ENCODE data around the gene POU2AF2.
"Not testable (repeated sequence)": the region's sequence is repeated elsewhere in the genome, so short reads cannot be mapped to it uniquely, and the experiment has no call there.

Gene POU2AF2

DNA sequence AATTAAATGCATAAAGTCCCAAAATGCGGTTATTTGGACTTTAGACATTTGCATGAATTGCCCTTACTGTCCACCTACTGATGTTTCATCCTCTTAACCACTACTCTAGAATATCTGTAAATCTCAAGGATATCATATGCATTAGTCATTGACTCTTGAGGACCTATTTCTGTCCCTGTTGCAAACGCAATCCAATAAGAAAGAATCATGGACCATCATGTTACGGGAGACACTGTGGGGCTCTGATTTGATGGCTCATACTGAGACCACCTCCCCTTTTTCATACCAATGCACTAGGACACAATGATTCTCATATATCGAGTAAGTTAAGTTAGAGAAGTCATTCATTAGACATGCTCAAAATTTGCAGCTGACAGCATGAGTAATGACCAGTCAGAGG lies 14.4 kb downstream of the POU2AF2 start:
- no peak for DNase-seq

DNA sequence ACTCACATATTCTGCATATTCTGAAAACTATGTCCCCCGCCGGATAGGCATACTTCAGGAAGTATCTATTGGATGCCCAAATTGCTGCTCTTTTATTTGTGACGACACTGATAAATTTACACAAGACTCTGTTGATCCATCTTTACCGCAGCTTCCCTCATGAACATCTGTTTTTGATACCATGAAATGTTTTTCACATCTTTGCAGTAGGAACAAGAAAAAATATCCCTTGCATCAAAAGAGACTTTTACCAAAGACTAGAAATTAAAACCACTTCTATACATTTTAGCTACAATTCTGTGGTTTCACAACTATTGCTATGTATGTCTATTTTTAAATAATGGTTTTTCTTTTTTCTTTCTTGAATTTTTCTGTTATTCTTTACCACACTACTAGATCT lies 15.3 kb downstream of the POU2AF2 start:
- no peak for DNase-seq

DNA sequence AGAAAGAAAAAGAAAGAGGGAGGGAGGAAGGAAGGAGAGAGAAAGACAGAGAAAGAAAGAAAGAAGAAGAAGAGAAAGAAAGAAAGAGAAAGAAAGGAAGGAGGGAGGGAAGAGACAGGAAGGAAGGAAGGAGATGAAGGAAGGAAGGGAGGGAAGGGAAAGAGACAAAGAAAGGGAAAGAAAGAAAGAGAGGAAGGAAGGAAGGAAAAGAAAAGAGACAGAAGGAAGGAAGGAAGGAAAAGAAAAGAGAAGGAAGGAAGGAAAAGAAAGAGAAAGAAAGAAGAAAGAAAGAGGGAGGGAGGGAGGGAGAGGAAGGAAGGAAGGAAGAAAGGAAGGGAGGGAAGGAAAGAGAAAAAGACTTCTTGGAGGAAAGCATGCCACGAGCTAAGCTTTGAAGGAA lies 19.1 kb downstream of the POU2AF2 start:
- no peak for DNase-seq

DNA sequence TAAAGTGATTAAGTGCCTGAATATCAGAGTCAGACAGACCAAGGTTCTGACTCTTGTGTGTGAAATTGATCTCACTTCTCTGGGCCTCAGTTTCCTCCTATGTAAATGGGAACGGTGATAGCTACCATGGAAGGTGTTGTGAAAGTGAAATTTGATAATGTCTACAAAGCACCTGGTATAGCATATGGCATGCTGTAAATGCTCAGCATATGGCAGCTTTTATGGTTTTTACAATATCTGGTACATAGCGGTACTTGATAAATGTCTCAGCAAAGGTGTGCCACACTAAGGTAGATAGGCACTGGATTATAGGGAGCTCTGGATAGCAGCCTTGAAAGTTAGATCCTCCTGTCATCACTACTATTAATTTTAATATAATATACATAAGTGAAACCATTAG lies 19.9 kb downstream of the POU2AF2 start:
- no peak for DNase-seq

DNA sequence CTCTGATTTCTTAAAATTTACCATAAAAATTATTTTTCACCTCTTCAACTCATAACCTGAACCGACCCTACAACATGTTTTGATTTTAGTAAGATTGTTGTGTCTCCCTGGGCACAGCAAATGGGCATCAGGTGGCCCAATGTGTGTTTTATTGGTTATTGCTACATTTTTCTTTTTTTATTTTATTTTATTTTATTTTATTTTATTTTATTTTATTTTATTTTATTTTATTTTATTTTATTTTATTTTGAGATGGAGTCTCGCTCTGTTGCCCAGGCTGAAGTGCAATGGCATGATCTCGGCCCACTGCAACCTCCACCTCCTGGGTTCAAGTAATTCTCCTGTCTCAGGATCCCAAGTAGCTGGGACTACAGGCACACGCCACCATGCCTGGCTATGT lies 22.8 kb downstream of the POU2AF2 start:
- not testable (repeated sequence) for DNase-seq

DNA sequence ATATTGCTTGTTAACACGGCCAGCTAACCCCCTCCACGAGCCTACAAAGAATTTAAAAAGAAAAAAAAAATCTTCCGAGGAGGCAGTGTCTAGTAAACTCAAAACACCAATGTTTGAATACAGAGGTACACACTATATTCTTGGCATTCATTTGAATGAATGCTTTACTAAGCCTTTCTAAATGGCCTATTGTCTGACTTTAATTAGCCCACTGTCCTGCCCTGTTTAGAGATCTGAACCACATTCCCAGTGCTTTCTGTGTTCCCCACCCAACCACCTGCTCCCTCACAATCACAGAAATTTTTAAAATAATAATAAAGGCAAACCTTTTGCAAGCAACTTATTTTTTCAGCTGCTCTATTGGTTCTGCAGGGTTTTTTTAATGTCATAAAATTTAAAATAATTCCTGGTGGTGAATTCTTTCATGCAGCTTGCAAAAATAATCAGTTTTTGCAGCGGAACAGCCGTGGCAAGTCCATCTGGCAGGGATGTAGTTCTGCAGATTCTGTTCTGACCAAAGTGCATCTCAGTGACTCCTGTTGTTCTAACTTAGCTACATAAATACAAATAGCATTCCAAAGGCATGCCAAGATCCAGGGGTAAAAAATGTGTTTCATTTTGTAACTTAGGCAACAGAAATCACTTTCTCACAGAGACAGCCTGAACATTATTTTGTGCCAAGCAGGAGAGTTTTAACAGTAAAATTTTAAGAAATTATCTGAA lies 23.8 kb downstream of the POU2AF2 start:
- DNase-seq, result no peak

DNA sequence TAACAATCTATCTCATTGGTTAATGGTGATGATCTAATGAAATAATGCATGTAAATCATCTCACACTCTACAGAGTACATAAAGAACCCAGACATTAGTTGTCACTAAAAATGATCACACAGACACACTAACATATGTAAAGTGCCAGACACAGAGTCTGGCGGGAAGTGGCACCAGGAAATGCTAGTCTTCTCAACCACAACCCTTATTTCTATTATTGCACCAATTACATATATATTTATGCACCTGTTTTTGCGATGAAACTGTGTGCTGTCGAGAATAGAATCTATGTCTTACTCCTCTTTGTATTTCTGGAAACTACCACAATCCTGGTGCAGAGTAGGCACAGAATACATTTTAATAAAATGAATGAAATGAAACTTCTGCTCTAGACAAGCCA lies 26.9 kb downstream of the POU2AF2 start:
- DNase-seq, result no peak

DNA sequence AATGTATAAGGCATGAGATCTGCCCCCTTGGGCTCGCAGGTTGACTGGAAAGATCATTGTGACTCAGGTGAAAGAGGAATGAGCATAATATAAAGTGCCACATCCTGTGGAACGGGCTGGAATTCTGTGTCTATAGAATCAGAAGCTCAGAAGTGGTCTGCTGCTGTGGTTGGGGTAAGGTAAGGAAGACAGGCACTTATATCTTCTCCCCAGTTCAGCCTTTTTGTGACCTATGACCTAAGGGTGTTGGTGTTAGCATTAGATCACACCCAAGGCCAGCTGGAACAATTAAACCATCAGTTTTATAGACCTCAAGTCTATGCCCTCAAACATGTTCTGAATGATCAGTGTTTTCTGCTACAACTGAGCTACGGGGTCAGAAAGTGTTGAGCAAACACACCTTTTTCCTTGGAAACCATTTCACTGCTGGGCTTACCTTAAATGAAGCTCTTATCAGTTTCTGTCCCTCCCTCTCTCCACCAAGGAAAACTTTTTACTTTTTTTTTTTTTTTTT lies 37.1 kb downstream of the POU2AF2 start:
- DNase-seq, result no peak

DNA sequence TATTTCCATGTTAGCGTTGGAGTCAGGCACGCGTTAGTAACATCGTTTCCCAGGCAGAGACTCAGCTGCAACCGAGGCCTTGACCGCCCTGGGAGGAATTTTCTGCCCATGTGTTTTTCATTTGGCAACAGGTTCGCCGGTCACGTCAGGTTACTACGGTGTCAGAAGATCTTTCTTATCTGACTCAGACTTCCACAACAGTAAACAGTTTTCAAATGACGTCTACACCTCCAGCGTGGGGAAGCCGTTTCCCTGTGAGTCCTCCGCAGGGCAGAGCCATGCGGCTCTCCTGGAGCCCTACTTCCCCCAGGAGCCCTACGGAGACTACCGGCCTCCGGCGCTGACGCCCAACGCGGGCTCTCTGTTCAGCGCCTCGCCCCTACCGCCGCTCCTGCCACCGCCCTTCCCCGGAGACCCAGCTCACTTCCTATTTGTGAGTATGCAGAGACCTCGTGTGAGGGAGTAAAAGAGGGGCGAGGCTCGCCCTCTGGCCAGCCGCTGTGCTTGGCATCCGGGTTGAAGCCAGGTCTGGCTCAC lies 38.5 kb downstream of the POU2AF2 start:
- DNase-seq, result no peak

DNA sequence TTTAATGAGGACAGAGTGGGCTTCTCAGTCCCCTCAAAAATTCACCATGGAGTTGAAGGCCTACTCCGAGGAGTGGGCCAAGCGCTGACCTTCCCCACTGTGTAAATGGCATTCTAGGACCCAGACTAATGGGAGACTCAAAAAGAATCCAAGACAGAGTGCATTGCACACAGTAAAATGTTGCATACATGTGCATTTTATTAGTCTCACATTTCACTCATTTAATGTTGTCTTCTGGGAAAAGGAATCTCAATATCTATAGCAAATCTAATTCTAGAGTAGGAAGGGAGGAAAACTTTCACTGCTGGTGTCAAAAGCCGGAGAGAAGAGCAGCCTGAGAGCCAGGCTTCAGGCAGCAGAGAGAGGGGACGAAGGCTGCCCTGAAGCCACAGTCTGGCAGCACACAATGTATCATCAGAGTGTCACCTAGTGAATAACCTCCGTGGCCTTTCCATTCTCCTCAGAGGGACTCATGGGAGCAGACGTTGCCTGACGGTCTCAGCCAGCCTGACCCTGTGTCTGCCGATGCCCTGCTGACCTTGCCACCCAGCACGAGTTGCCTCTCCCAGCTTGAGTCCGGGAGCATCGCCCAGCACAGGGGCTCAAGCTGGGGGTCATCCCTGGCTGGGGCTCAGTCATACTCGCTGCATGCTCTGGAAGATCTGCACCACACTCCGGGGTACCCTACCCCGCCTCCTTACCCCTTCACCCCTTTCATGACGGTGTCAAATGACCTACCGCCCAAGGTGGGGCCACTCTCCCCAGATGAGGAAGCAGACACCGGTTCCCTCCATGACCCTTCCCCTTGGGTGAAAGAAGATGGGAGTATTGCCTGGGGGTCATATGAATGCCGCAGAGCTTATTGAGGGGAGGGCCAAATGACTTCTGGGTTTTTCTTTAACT lies 39.9 kb downstream of the POU2AF2 start:
- no peak for DNase-seq

DNA sequence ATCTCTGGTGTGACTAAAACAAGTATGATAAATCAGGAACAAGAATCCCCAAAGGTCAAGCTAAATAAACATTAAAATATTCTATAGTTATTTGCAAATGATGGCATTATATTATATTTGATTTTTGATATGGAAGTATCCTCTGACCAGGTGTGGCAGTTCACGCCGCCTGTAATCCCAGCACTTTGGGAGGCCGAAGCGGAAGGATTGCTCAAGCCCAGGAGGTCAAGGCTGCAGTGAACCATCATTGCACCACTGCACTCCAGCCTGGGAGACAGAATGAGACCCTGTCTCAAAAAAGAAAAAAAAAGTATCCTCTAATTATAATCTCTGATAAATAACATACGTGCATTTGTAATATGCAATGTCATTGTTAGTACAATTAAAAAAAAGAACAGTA lies 46.2 kb downstream of the POU2AF2 start:
- DNase-seq, result no peak

DNA sequence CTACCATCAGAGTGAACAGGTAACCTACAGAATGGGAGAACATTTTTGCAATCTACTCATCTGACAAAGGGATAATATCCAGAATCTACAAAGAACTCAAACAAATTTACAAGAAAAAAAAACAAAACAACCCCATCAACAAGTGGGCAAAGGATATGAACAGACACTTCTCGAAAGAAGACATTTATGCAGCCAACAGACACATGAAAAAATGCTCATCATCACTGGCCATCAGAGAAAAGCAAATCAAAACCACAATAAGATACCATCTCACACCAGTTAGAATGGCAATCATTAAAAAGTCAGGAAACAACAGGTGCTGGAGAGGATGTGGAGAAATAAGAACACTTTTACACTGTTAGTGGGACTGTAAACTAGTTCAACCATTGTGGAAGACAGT lies 46.9 kb downstream of the POU2AF2 start:
- DNase-seq, result not testable (repeated sequence)

DNA sequence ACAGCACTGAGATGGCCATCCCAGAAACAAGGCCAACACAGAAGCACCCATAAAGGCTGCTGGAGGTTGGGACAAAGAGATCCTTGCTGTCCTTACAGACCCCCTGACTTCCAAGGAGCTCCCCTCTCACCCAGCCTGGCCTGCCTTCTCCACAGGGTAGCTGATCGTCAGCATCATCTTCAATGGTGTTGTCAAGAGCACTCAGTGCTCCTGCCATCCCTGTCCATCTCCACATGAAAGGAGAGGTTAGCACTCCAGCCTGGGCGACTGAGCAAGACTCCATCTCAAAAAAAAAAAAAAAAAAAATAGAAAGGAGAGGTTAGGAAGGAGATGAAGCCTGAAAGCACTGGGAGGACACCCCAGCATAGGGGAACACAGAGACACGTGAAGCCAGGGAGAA lies 50.7 kb downstream of the POU2AF2 start:
- DNase-seq, result no peak

DNA sequence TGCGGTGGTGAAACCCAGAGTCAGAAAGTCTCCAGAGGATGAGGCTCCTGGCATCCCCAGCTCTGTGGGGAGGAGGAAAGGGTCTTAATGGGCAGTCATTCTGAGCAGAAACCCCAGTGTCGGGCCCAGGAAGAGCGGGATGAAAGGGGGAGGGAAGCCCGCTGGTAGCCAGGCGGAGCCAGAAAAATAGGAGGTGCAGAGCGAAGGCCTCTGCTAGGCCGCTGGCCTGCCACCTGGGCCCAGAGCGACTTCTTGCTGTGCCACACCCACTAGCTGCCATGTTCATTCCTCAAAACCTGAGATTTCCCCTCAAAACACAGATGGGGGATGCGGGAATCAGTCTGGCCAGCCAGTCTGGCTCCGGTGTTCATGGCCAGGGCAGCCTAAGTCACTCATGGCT lies 52.2 kb downstream of the POU2AF2 start:
- no peak for DNase-seq

DNA sequence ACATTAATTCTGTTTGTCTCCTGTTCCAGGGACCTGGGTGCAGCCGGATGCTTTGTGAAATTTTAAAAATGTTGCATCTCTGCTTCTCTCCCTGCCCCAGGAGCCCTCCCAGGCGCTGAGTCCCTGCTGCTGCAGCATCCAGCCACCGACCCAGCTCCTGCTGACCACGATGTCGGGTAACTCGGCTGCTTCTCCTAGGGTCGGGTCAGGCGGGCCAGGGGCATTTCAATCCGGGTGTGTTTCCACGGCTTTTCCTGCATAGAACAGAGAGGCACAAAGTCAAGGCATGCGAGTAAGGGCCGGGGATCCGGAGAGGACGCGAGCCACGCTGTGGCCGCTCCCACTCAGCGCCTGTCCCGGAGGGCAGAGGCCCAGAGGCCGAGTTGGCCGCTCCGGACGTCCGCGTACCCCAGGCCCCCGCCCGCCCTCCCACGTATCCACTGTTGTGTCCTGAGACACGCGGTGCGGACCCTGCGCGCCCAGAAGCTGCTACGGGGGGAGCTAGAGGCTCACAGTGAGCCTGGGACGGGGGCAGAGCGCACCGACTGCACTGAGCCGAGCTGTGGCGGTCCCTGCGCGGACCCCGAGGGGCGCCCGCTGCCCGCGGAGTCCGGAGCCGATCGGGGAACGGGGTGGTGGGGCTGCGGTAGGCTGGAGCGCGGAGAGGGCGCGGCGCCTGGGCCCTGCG lies 53.0 kb downstream of the POU2AF2 start, which contains the start of gene POU2AF3:
POU2AF3 (plus strand) TSS at position 134 of the 688 bp plus-strand sequence; CDS start at position 170, 36 bp downstream.
- no peak for DNase-seq

DNA sequence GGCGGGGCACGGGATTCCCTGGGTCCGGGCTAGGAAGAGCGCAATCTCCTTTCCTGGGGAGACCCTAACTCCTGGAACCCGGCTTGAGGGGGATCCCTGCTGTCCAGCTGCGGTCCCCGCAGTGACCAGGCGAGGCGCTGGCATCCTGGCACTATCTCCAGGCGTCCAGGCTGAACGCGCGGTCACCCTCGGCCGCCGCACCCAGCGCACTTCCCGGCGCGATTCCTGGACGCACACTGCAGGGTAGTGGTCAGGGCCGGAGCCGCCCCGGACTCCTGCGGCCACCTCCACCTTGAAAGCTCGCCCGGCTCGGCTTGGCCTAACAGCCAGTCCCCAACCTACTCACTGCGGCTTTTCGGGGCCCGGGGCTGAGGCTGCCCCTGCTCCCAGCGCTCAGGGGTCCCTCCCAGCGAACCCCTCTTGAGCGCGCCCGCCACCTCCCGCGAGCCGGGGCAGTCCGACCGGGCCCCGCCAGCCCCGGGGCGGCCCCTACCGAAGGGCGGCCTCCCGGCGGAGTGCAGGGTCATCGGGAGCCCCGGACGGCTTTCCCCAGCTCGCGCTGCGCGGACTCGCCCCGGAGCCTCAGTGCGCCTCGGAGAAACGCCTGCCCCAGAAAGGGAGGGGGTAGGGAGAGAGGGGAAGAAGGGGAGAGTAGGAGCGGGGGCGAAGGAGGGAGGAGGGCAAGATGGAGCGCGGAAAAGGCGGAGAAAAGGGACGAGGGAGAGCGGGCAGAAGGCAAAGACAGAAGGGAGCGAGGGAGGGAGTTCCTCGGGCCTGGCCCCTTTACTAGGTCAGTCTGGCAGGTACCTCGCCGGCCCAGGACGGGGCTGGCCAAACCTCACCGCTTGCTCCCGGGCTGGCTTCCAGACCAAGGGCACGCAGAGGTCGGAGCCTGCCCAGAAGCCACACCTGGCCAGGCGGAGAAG lies 53.8 kb downstream of the POU2AF2 start:
- DNase-seq, result no peak

DNA sequence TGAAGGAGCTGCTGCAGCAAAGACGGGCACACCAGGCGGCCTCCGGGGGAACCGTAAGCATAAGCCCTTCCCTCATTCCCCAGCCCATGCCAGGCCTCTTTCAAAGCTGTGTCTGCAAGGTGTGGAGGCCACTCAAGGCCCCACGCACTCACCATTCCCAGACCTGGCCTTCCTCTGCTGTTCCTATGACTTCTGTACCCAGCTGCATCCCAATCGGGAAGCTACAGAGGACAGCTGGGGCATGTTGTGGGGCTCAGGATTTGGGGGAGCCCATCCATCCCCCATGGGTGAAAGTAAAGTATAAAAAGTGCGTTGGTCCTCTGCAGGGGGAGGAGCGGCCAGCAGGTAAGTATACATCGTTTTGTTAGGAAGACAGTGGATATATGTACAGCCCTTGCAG lies 55.0 kb downstream of the POU2AF2 start:
- no peak for DNase-seq

DNA sequence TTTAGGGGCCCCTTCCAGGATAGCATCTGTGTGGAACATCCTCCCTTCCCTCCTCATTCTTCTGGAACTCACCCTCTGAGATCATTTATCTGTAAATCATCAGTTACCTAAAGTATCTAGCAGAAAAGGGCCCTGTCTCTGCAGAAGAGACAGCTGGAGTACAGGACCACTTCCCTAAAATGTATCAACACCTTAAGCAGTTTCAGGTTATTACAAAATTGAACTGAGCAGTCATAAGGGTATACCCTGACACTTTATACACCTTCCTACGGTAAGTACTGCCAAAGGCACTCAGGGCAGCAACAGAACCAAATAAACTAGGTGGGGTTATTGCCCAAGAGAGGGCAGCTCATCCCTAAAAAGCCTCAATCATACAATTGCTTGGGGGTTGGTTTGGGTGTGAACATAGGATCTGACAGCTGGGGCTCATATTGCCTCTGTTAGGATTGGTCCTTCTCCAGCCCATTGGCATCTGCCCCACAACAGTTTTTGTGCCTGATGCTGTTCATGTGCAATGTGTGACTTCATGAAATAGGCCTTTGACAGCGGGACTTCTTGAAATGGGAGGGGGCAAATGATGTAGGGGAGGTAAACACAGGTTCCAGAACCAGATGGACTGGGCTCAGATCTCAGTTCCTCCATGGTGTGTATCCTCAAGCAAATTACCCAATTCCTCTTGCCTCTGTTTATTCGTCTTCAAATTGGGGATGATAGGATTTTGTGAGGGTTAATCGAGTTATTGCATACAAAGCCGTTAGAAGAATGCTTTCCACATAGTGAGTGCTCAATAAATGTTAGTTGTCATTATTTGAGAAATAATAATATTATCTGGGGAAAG lies 55.7 kb downstream of the POU2AF2 start:
- DNase-seq, result peak; percentile 88

DNA sequence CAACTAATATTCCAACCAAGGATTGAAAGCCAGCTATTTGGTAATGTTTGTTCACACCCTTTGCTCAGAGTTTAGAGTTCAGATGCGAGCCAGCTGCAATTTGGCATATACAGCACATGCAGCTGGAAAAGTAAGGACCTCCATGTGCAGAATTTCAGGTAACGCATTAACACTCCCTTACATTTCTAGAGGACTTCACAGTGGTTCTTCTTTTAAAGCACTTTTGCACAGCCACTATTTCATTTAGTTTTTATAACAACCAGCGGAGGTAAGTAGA lies 56.3 kb downstream of the POU2AF2 start:
- no peak for DNase-seq

DNA sequence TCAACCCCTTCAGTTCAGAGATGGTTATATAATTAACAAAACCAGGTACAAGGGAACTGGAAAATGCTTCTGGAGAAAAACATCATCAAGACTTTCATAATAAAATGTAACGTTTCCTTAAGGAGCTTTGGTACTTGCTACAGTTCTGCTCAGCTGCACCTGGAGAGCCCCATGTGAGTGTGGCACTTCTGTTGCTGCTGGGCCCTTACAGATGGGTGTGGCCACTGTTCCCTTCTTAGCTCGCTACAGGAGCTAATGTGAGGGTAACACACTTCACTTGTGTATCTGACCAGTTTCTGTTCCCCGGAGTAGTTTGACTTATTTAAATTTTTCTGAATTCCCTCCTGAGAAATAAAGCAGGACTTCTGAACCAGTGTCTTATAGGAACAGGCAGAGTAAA lies 56.8 kb downstream of the POU2AF2 start:
- peak; percentile 21 for DNase-seq

DNA sequence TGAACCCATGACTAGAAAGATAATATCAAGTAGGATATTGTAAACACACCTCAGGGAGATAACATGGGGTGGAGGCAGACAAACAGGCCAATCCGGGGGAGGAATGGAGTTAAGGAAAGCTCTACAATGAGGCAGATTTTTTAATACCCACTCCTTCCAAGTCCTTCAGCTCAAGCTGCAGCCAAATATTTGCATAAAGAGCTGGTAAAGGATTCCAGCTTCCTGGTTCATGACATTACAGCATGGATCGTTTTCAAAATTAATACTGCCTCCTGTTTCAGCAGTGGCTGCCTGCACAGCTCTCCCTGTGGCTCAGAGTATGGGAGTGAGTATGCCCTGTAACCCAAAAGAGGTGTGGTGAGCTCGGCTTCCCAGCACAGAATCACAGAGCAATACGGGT lies 57.9 kb downstream of the POU2AF2 start:
- DNase-seq, result peak; percentile 65
